Measurements from ENCODE around the gene PNRC1.
"Not testable (repeated sequence)": the region's sequence is repeated elsewhere in the genome, so short reads cannot be mapped to it uniquely, and the experiment has no call there.

The PNRC1 gene
- 82.4 to 703 (median 310) reads per million in 9 experiments for total RNA-seq

DNA sequence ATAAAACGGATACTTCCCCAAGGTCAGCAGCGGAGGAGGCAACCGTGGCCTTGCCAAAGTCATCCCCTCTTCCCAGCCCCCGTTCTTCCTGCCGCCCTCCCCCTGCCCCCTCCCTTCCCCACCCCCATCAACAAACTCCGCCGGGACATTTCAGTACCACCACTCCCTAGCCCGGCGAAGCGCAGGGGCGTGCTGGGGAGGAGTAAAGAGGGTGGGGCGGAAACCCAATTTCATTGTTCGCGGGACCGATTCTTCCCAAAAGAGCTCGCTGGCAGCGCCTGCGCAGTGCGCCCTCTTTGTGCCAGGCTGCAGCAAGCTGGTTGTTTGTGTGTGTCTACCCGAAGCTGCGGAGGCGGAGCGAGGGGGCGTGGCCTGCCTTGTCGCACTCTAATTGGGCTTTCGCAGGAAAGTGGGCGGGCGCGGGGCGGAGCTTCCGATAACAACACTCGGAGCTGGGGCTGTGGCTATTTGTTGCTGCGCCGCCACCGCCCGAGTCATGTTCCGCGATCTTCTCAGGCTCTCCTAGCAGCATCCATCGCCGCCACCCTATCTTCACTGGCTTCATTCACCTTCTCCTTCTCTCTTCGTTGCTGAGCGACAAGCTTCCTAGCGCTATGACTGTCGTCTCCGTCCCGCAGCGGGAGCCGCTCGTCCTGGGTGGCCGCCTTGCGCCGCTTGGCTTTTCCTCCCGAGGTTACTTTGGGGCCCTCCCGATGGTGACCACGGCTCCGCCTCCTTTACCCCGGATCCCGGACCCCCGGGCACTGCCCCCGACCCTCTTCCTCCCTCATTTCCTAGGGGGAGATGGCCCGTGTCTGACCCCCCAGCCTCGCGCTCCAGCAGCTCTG, at the start of gene PNRC1:
Gene PNRC1, plus strand, starts transcription at position 471 of the 848 bp plus-strand sequence. Its CDS starts 144 bp downstream, at position 615.
- Mint-ChIP-seq H3K27ac (peak within 1 kb of the TSS; percentile 96 to 98), H3K4me3 (peak within 1 kb of the TSS; percentile 87 to 94), H3K9me3 (no peaks in the 10 kb centered on the region), H3K27me3 (no peaks in the 10 kb centered on the region), H3K36me3 (ENCODE audit: insufficient read depth) (peaks cover 65% of the 10 kb centered on the region), H3K4me1 (ENCODE audit: low read depth in 2 of 2) (peaks cover 26 to 29% of the 10 kb centered on the region in 2 donors)
- ATAC-seq (replicated peaks) (peak; percentile 66), DNase-seq (peak; percentile 100)

DNA sequence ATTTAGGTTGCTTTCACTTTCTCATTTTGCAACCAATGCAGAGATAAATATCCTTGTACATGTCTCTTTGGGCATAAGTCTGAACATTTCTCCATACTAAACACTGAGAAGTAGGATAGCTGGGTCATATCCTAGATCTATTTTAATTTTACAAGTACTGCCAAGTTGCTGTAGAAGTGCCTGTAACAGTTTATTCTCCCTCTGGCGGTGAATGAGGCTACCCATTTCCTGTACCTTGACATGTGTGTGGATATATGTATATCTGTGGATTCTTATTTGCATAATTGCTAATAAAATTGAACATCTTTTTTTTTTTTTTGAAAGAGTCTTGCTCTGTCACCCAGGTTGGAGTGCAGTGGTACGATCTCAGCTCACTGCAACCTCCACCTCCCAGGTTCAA, 48.0 kb upstream of the PNRC1 start:
- H3K27ac Mint-ChIP-seq: no peak overlapping the region
- ATAC-seq (replicated peaks): no peak
- DNase-seq: no peak
- no peaks in the 10 kb centered on the region for H3K4me1 Mint-ChIP-seq (ENCODE audit: low read depth in 2 of 2)
- H3K36me3 Mint-ChIP-seq (ENCODE audit: insufficient read depth): peaks cover 3% of the 10 kb centered on the region
- H3K4me3 Mint-ChIP-seq: no peak overlapping the region
- no peaks in the 10 kb centered on the region for H3K27me3 Mint-ChIP-seq
- H3K9me3 Mint-ChIP-seq: peaks cover 0 to under 1% of the 10 kb centered on the region in 2 donors

DNA sequence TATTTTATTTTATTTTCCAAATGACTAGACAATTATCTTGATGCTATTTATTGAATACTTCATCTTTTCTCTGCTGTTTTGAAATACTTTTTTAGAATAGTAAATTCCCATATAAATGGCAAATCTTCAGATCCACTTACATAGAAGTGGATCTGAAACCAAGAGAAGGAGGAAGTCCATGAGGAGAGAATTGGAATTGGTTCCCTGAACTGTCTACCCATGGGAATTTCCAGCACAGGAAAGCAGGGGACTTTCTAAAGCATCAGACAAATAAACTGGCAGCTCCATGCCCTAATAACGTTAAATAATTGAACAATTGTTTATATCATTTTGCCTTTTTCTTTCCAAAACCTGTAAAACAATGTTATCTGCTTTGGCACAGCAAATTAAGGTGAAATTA, 47.1 kb upstream of the PNRC1 start:
- no peak overlapping the region for H3K27ac Mint-ChIP-seq
- ATAC-seq (replicated peaks): no peak
- DNase-seq: no peak
- H3K27me3 Mint-ChIP-seq: no peaks in the 10 kb centered on the region
- H3K4me1 Mint-ChIP-seq (ENCODE audit: low read depth in 2 of 2): no peaks in the 10 kb centered on the region
- H3K9me3 Mint-ChIP-seq: peaks cover 4 to 9% of the 10 kb centered on the region in 2 donors
- no peak overlapping the region for H3K4me3 Mint-ChIP-seq
- peaks cover 3% of the 10 kb centered on the region for H3K36me3 Mint-ChIP-seq (ENCODE audit: insufficient read depth)

DNA sequence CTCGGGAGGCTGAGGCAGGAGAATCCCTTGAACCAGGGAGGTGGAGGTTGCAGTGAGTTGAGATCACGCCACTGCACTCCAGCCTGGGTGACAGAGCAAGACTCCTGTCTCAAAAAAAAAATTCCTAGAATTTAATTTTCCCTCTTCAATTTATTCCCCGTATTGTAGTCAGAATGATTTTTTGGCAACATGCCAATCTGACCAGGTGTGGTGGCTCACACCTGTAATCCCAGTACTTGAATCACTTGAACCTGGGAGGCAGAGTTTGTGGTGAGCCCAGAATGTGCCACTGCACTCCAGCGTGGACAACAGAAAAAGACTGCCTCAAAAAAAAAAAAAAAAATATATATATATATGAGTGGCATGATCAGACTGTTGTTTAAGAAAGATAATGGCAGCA, 46.4 kb upstream of the PNRC1 start:
- not testable (repeated sequence) for DNase-seq; H3K27ac Mint-ChIP-seq; ATAC-seq (replicated peaks); H3K27me3 Mint-ChIP-seq; H3K36me3 Mint-ChIP-seq (ENCODE audit: insufficient read depth); H3K4me3 Mint-ChIP-seq; H3K4me1 Mint-ChIP-seq (ENCODE audit: low read depth in 2 of 2)
- peaks cover 7 to 16% of the 10 kb centered on the region in 2 donors for H3K9me3 Mint-ChIP-seq

DNA sequence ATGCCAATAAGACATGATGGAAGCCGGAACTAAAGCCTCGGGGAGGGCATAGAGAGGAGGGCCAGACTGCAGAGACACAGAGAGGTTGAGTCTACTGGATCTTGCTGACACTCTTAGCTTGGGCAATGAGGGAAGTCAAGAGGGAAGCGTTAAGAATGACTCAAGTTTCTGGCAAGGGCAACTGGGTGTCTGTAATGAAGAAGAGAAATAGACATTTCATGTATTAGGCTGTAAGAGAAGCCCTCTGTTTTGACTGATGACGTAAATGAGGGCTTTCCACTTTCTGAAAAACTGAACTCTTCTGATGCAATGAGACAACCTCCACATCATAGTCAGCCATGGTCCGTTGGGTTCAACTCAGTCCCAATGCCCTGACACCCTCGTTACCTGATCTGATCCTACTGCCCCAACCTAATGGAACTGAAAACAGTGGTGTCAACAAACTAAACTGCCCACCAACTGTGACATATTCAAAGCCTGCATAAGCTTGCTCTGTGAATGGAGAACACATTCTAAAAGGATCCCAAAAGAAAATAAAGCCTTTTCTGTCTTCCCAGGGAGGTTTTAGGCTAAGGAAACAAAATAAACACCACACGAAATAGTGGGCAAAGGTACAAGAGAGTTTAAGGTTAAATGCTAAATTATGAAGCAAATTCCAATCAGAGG, 45.8 kb upstream of the PNRC1 start:
- peak; percentile 37 for ATAC-seq (replicated peaks)
- Mint-ChIP-seq H3K4me3 (no peak overlapping the region), H3K36me3 (ENCODE audit: insufficient read depth) (peaks cover 3% of the 10 kb centered on the region), H3K27me3 (no peaks in the 10 kb centered on the region), H3K4me1 (ENCODE audit: low read depth in 2 of 2) (no peaks in the 10 kb centered on the region), H3K27ac (no peak overlapping the region), H3K9me3 (peaks cover 7 to 17% of the 10 kb centered on the region in 2 donors)
- DNase-seq: no peak

DNA sequence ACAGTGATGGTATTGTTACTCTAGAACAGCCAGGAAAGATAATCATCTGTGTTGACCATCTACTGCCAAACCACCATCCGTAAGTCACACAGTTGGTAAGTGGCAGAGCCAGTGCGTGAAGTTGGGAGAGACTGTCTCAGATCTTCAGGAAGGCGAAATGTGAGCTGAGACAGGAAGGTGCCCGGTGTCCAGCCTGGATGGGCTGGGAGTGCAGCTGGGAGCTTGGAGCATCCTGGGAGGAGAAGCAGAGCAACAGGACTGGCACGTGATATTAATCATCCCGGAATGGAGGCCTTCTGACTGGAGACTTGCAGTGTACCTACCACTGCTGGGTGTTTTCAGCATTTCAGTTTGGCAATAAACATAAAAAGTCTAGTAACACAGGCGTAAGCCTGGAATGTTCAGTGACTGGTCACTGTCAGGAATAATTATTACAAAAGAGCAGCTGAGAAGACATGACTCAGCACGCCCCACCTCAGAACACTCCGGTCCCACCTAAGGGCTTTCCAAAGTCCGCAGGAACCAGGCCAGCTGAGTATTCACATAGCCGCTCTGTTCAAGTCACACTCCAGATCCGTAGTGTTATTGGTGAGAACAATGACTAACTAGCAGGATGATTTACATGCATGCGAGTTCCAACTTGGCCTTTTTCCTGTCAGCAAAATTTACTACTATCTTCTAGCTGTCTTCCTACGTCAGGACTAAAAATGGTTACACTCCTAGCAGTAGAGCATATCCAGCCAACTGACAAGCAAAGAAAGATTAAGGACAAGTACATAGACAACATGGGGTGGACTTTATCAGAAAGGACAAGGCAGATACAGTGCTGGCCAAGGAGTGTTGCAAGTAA, 45.1 kb upstream of the PNRC1 start:
- ATAC-seq (replicated peaks) (no peak), DNase-seq (no peak)
- H3K27ac Mint-ChIP-seq: no peak overlapping the region
- no peaks in the 10 kb centered on the region for H3K4me1 Mint-ChIP-seq (ENCODE audit: low read depth in 2 of 2)
- H3K9me3 Mint-ChIP-seq: peaks cover 7 to 17% of the 10 kb centered on the region in 2 donors
- H3K36me3 Mint-ChIP-seq (ENCODE audit: insufficient read depth): peaks cover 3% of the 10 kb centered on the region
- H3K4me3 Mint-ChIP-seq: no peak overlapping the region
- H3K27me3 Mint-ChIP-seq: no peaks in the 10 kb centered on the region

DNA sequence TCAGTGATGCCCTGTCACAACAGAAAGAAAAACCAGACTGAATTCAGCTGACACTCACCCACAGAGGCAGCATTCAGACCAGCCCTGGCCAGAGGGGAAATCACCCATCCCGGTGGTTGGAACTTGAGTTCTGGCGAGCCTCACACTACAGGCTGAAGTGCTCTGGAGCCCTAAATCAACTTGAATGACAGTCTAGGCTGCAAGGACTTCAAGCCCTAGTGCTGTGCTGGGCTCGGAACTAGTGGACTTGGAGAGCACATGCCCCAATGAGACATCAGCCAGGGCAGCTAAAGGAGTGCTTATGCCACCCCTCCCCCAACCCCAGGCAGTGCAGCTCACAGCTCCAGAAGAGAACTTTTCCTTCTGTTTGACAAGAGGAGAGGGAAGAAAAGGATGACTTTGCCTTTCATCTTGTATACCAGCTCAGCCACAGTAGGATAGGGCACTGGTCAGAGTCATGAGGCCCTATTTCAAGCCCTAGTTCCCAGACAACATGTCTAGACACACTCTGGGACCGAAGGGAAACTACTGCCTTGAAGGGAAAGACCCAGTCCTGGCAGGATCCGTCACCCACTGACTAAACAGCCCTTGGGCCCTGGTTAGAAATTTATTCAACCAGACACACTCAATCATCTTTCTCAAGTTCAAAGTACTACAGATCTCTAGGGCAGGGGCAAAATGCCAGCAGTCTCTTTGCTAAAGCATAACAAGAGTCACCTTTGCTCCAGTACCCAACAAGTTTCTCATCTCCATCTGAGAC, 43.2 kb upstream of the PNRC1 start:
- Mint-ChIP-seq H3K4me3 (no peak overlapping the region), H3K27ac (no peak overlapping the region), H3K27me3 (no peaks in the 10 kb centered on the region), H3K9me3 (peaks cover 7 to 17% of the 10 kb centered on the region in 2 donors), H3K36me3 (ENCODE audit: insufficient read depth) (peaks cover 3% of the 10 kb centered on the region), H3K4me1 (ENCODE audit: low read depth in 2 of 2) (no peaks in the 10 kb centered on the region)
- ATAC-seq (replicated peaks): no peak
- DNase-seq: no peak

DNA sequence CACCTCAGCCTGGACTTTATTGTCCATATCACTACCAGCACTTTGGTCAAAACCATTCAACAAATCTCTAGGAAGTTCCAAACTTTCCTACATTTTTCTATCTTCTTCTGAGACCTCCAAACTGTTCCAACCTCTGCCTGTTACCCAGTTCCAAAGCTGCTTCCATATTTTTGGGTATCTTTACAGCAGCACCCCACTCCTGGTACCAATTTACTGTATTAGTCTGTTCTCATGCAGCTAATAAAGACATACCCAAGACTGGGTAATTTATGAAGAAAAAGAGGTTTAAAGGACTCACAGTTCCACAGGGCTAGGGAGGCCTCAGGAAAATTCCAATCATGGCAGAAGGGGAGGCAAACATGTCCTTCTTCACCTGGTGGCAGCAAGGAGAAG, 42.7 kb upstream of the PNRC1 start:
- not testable (repeated sequence) for H3K4me3 Mint-ChIP-seq; H3K4me1 Mint-ChIP-seq (ENCODE audit: low read depth in 2 of 2); H3K27ac Mint-ChIP-seq

DNA sequence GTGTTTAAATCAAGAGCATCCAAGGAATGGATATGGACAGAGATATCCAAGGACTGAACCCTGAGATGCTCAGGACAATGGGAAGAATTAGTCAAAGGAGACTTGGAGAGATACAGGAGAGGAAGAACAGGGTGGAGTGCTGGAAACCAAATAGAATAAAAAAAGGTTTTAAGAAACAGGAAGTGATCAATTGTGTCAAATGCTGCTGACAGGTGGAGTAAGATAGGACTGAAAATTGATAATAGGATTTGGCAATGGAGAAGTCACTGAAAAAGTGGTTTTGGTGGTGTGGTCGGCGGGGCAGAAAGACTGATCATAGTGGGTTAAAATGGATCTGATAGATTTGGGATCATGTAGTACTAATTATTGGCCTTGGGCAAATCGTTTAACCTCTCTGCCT, 37.9 kb upstream of the PNRC1 start:
- H3K27ac Mint-ChIP-seq: no peak overlapping the region
- peaks cover 3% of the 10 kb centered on the region for H3K36me3 Mint-ChIP-seq (ENCODE audit: insufficient read depth)
- no peak overlapping the region for H3K4me3 Mint-ChIP-seq
- no peak for DNase-seq
- H3K4me1 Mint-ChIP-seq (ENCODE audit: low read depth in 2 of 2): peaks cover 0 to 1% of the 10 kb centered on the region in 2 donors
- peaks cover 7 to 16% of the 10 kb centered on the region in 2 donors for H3K9me3 Mint-ChIP-seq
- no peaks in the 10 kb centered on the region for H3K27me3 Mint-ChIP-seq
- no peak for ATAC-seq (replicated peaks)

More for the DNA sequence above, 42.7 kb upstream of the PNRC1 start:
- not testable (repeated sequence) for H3K36me3 Mint-ChIP-seq (ENCODE audit: insufficient read depth); ATAC-seq (replicated peaks); H3K27me3 Mint-ChIP-seq; DNase-seq
- peaks cover 7 to 17% of the 10 kb centered on the region in 2 donors for H3K9me3 Mint-ChIP-seq

DNA sequence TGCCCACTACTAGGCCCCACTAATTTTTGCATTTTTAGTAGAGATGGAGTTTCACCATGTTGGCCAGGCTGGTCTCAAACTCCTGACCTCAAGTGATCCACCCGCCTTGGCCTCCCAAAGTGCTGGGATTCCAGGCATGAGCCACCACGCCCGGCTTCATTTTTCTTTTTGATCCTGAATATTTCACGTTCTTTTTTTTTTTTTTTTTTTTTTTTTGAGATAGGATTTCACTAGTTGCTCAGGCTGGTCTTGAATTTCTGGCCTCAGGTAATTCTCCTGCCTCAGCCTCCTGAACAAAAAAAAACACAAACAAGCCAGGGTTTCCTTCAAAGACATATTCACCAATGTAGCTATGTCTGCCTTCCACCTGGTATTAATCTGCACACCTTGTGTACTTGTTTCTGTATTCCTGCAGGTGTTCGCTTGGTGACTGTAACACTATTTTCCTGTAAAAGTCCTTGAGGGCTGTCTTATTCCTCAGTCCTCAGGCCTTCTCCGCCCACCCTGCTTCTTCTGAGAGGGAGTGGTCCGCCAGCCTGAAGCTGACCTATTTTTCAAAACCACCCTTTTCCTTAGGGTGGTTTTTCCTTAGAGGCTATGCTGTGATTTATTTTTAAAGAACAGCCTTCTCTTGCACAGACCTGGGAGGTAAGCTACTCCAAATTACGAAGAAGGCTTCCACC, 36.1 kb upstream of the PNRC1 start:
- no peak for ATAC-seq (replicated peaks)
- peaks cover 3% of the 10 kb centered on the region for H3K36me3 Mint-ChIP-seq (ENCODE audit: insufficient read depth)
- H3K4me3 Mint-ChIP-seq: no peak overlapping the region

DNA sequence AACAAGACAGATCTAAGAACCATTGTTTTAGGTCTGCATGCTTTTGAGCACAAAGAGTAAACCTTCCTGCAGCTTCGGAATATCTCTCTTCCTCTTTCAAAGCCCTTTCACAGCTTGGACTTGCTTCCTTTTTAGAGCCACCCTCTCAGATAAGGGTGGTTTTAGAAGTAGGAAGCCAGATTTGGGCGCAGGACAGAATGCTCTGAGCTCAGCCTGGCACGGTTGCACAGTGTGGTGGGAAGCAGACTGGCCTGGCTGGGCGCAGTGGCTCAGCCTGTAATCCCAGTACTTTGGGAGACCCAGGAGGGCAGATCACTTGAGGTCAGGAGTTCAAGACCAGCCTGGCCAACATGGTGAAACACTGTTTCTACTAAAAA, 35.6 kb upstream of the PNRC1 start:
- H3K27me3 Mint-ChIP-seq: no peaks in the 10 kb centered on the region
- ATAC-seq (replicated peaks) (no peak), DNase-seq (no peak)
- H3K4me3 Mint-ChIP-seq: no peak overlapping the region
- no peak overlapping the region for H3K27ac Mint-ChIP-seq
- no peaks in the 10 kb centered on the region for H3K9me3 Mint-ChIP-seq
- peaks cover 0 to 1% of the 10 kb centered on the region in 2 donors for H3K4me1 Mint-ChIP-seq (ENCODE audit: low read depth in 2 of 2)
- peaks cover 3% of the 10 kb centered on the region for H3K36me3 Mint-ChIP-seq (ENCODE audit: insufficient read depth)

More for the DNA sequence above, 36.1 kb upstream of the PNRC1 start:
- no peaks in the 10 kb centered on the region for H3K27me3 Mint-ChIP-seq
- no peak overlapping the region for H3K27ac Mint-ChIP-seq
- no peak for DNase-seq
- H3K4me1 Mint-ChIP-seq (ENCODE audit: low read depth in 2 of 2): peaks cover 0 to 1% of the 10 kb centered on the region in 2 donors
- H3K9me3 Mint-ChIP-seq: no peaks in the 10 kb centered on the region

DNA sequence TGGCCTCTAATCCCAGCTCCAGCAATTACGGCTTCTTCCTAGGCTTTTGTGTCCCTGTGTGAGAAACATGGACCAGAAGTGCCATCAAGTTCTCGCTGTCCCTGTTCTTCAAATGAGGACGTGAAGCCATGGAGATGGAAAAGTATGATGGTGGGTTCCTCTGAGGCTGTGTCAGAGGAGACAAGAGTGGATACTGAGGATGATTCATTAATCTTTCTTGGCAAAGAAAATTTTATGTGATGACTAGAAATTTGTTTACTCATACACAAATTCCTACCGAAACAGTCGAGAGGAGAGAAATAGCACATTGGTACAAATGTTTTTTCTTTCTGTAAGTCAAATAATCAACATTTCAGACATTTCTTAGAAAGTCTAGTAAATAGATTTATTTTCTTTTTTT, 35.0 kb upstream of the PNRC1 start:
- Mint-ChIP-seq H3K27me3 (no peaks in the 10 kb centered on the region), H3K4me1 (ENCODE audit: low read depth in 2 of 2) (peaks cover 0 to 1% of the 10 kb centered on the region in 2 donors), H3K9me3 (no peaks in the 10 kb centered on the region), H3K27ac (no peak overlapping the region), H3K4me3 (no peak overlapping the region), H3K36me3 (ENCODE audit: insufficient read depth) (peaks cover 3% of the 10 kb centered on the region)
- DNase-seq (no peak), ATAC-seq (replicated peaks) (no peak)
